OCI-LY1 (cell line): ENCODE measurements around the gene ALDH1A2.

ENCODE experiments used
- H2AFZ ChIP-seq: fragments of 200-600 bp; sonication (generic), shearing (Covaris generic); 2 replicates; pipeline ENCODE4 v1.6.0; 2014; ENCODE audit warnings: antibody characterized with exemption, mild to moderate bottlenecking, low read length
- H3F3A ChIP-seq: fragments of 200-600 bp; sonication (generic), shearing (Covaris generic); 2 replicates; pipeline ENCODE4 v1.6.0; 2014; ENCODE audit warnings: mild to moderate bottlenecking, antibody characterized with exemption, low read length, moderate library complexity; ENCODE audit not compliant: insufficient read depth
- H3K27ac ChIP-seq: fragments of 200-600 bp; sonication (generic); 2 replicates; pipeline ENCODE4 v1.5.1; 2014; ENCODE audit warnings: low read length, mixed run types, mild to moderate bottlenecking, low read depth; ENCODE audit not compliant: poor library complexity, severe bottlenecking
- H3K27me3 ChIP-seq: fragments of 200-600 bp; sonication (generic); 2 replicates; pipeline ENCODE4 v1.6.0; 2014; ENCODE audit warnings: antibody characterized with exemption, mild to moderate bottlenecking, low read length, moderate library complexity; ENCODE audit not compliant: insufficient read depth
- H3K36me3 ChIP-seq: fragments of 200-600 bp; sonication (generic); 2 replicates; pipeline ENCODE4 v1.6.1; 2014; ENCODE audit warnings: mild to moderate bottlenecking, antibody characterized with exemption, low read length, moderate library complexity, mixed read lengths; ENCODE audit not compliant: insufficient read depth
- H3K4me1 ChIP-seq: fragments of 200-600 bp; sonication (generic); 2 replicates; pipeline ENCODE4 v1.5.1; 2014; ENCODE audit warnings: mild to moderate bottlenecking, low read length, moderate library complexity; ENCODE audit not compliant: insufficient read depth, severe bottlenecking
- H3K4me2 ChIP-seq: fragments of 200-600 bp; sonication (generic), shearing (Covaris generic); 2 replicates; pipeline ENCODE4 v1.6.1; 2014; ENCODE audit warnings: low read length
- H3K4me3 ChIP-seq: fragments of 200-600 bp; sonication (generic); 2 replicates; pipeline ENCODE4 v1.5.1; 2014; ENCODE audit warnings: low read length, low read depth, mild to moderate bottlenecking, mixed read lengths; ENCODE audit not compliant: poor library complexity, severe bottlenecking
- H3K79me2 ChIP-seq: fragments of 200-600 bp; shearing (Covaris generic); 2 replicates; pipeline ENCODE4 v1.6.1; 2016; ENCODE audit warnings: mixed run types, low read length, mixed read lengths; ENCODE audit not compliant: insufficient read depth
- H3K9ac ChIP-seq: fragments of 200-600 bp; sonication (generic), shearing (Covaris generic); 2 replicates; pipeline ENCODE4 v1.6.1; 2014; ENCODE audit warnings: mild to moderate bottlenecking, low read length, mixed read lengths
- H3K9me2 ChIP-seq: fragments of 200-600 bp; sonication (generic), shearing (Covaris generic); 2 replicates; pipeline ENCODE4 v1.6.1; 2014; ENCODE audit warnings: low read depth, mild to moderate bottlenecking, low read length, mixed read lengths
- H3K9me3 ChIP-seq: fragments of 200-600 bp; shearing (Covaris generic); 2 replicates; pipeline ENCODE4 v1.6.1; 2014; ENCODE audit warnings: low read length, mixed read lengths
- H4K20me1 ChIP-seq: fragments of 200-600 bp; sonication (generic), shearing (Covaris generic); 2 replicates; pipeline ENCODE4 v1.6.0; 2016; ENCODE audit warnings: mild to moderate bottlenecking, low read length; ENCODE audit not compliant: insufficient read depth
- EZH2 ChIP-seq: fragments of 200-600 bp; sonication (generic), shearing (Covaris generic); IDR thresholded peaks from 2 replicates; pipeline ENCODE4 v1.8.0; 2017; ENCODE audit warnings: borderline replicate concordance, mixed run types, mild to moderate bottlenecking, antibody characterized with exemption, low read length, moderate library complexity, mixed read lengths
- TF ChIP-seq, protein P1 (sequence below): fragments of 200-600 bp; sonication (generic), shearing (Covaris generic); IDR thresholded peaks from 2 replicates; pipeline ENCODE4 v1.5.1; 2017; ENCODE audit warnings: mild to moderate bottlenecking, antibody characterized with exemption, low read length, moderate library complexity, mixed read lengths

Gene ALDH1A2

GRCh38 chr15:57931570-57931969, 133.9 kb downstream of the ALDH1A2 start:
- Histone ChIP-seq H3K9ac (no peak overlapping the region), H3K4me2 (no peak overlapping the region), H3K27ac (no peak overlapping the region), H3K36me3 (no peaks in the 10 kb centered on the region), H3K9me3 (no peaks in the 10 kb centered on the region), H3F3A (no peaks in the 10 kb centered on the region), H3K4me1 (no peaks in the 10 kb centered on the region), H2AFZ (no peak overlapping the region), H3K4me3 (no peak overlapping the region), H3K27me3 (no peaks in the 10 kb centered on the region), H3K9me2 (no peaks in the 10 kb centered on the region), H3K79me2 (no peaks in the 10 kb centered on the region), H4K20me1 (no peaks in the 10 kb centered on the region)
- TF ChIP-seq EZH2 = no peak

DNA sequence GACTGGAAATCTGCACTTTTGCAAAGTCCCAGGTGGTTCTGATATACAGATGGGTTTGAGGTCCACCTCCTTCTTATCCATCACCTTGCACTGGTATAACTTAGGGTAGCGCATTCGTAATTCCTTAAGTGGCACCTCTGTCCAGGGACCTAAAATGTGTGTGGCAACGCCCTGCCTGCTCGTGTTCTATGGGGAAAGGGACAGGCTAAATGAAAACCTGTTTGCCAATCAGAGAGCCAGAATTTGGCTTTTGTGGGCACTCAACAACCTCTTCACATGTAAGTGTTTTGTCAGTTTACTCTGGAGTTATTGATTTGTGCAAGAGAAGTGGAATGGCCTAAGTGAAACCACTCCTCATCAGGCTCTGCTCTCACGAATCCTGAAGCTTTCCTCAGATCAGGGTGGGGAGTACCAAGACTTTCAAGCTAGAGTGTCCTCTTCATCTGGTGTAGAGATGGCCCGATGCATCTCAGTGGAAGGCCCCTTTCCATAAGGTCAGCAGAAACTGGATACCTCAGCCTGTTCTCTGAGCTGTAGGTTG, 138.3 kb downstream of the ALDH1A2 start:
- Histone ChIP-seq H3K9me2 (no peaks in the 10 kb centered on the region), H3K27me3 (no peaks in the 10 kb centered on the region), H3K4me3 (no peak overlapping the region), H4K20me1 (no peaks in the 10 kb centered on the region), H3K4me1 (no peaks in the 10 kb centered on the region), H3K27ac (no peak overlapping the region), H3K36me3 (no peaks in the 10 kb centered on the region), H2AFZ (no peak overlapping the region), H3K79me2 (no peaks in the 10 kb centered on the region), H3K4me2 (no peak overlapping the region), H3K9me3 (no peaks in the 10 kb centered on the region), H3K9ac (no peak overlapping the region), H3F3A (no peaks in the 10 kb centered on the region)
- TF ChIP-seq, protein P1, sequence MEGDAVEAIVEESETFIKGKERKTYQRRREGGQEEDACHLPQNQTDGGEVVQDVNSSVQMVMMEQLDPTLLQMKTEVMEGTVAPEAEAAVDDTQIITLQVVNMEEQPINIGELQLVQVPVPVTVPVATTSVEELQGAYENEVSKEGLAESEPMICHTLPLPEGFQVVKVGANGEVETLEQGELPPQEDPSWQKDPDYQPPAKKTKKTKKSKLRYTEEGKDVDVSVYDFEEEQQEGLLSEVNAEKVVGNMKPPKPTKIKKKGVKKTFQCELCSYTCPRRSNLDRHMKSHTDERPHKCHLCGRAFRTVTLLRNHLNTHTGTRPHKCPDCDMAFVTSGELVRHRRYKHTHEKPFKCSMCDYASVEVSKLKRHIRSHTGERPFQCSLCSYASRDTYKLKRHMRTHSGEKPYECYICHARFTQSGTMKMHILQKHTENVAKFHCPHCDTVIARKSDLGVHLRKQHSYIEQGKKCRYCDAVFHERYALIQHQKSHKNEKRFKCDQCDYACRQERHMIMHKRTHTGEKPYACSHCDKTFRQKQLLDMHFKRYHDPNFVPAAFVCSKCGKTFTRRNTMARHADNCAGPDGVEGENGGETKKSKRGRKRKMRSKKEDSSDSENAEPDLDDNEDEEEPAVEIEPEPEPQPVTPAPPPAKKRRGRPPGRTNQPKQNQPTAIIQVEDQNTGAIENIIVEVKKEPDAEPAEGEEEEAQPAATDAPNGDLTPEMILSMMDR = no peak
- TF ChIP-seq EZH2 = no peak

DNA sequence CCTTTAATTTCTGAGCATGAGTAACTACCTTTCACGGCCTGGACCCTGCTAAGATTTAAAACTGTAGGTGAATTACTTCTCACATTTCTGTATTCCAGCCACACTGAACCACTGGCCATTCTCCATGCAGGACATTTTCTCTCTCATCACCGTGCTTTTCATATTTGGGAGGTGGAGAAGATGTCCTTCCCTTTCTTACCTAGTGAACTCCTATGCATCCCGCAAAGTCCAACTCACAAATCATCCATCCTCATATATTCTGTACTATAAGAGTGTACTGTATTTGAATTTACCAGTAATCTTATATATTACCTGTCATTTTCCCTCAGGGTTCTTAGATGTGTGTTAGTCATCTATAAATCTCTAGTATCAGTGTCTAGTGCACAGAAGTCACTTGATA, 139.9 kb downstream of the ALDH1A2 start:
- no peaks in the 10 kb centered on the region for H3K9me3 ChIP-seq
- TF ChIP-seq, protein P1 = no peak
- no peak for TF ChIP-seq EZH2
- no peak overlapping the region for H3K4me2 ChIP-seq
- H4K20me1 ChIP-seq = no peaks in the 10 kb centered on the region
- no peaks in the 10 kb centered on the region for H3K36me3 ChIP-seq
- H3K27me3 ChIP-seq = no peaks in the 10 kb centered on the region
- no peaks in the 10 kb centered on the region for H3K4me1 ChIP-seq
- H3K79me2 ChIP-seq = no peaks in the 10 kb centered on the region
- H3K9ac ChIP-seq = no peak overlapping the region
- no peak overlapping the region for H3K27ac ChIP-seq
- no peak overlapping the region for H2AFZ ChIP-seq
- H3F3A ChIP-seq = no peaks in the 10 kb centered on the region
- H3K9me2 ChIP-seq = no peaks in the 10 kb centered on the region
- H3K4me3 ChIP-seq = no peak overlapping the region

DNA sequence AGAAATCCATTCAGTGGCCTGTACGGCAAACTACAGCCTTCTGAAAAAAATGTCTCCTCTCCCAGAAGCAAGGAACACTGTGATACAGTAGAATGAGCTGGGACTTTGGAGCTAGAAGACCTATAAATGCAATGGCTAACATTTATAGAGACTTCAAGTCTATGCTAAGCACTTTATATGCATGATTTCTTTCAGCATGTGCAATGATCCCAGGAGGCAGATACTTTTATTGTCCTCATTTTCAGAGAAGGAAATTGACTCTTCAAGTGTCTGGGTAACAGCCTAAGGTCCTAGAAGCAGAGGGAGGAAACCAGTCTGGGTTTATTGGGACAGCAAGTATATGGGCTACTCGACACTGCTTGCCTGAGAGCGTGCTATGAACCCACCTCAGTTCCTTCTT, 140.9 kb downstream of the ALDH1A2 start:
- Histone ChIP-seq H3K27ac (no peak overlapping the region), H4K20me1 (no peaks in the 10 kb centered on the region), H3K9ac (no peak overlapping the region), H3K79me2 (no peaks in the 10 kb centered on the region), H3K36me3 (no peaks in the 10 kb centered on the region), H3K4me3 (no peak overlapping the region), H3F3A (no peaks in the 10 kb centered on the region), H3K27me3 (no peaks in the 10 kb centered on the region), H3K9me3 (no peaks in the 10 kb centered on the region), H3K4me2 (no peak overlapping the region), H3K9me2 (no peaks in the 10 kb centered on the region), H2AFZ (no peak overlapping the region), H3K4me1 (no peaks in the 10 kb centered on the region)
- TF ChIP-seq EZH2 = no peak
- TF ChIP-seq, protein P1 = no peak
